Calu3 (cell line): ENCODE measurements around the gene SLC16A1. TPM values are rescaled to one million over a fixed set of nuclear protein-coding genes. Genes with fewer than 3 reads are reported as not detected.

ENCODE experiments used
- BruUV-seq: library from RNA; stranded (reverse); fragments of 400-500 nt; replicated peaks from 2 replicates; lab custom pipeline; 2021; lab: Mats Ljungman, UMichigan
- CTCF ChIA-PET: fragments of 300-600 bp; sonication (Branson Sonifier 250); formaldehyde crosslinking; loops from one replicate; lab custom pipeline; 2022; ENCODE audit warnings: antibody characterized with exemption; lab: Charles Lee
- DNase-seq: peaks from one replicate; pipeline ENCODE4 v3.0.0; 2022
- H3K27ac Mint-ChIP-seq: one replicate; pipeline ENCODE4 v1.8.0; 2022; ENCODE audit warnings: mixed read lengths; ENCODE audit not compliant: unreplicated experiment
- H3K27me3 Mint-ChIP-seq: one replicate; pipeline ENCODE4 v1.8.0; 2022; ENCODE audit warnings: mixed read lengths; ENCODE audit not compliant: unreplicated experiment
- H3K36me3 Mint-ChIP-seq: one replicate; pipeline ENCODE4 v1.8.0; 2022; ENCODE audit warnings: mild to moderate bottlenecking, moderate library complexity, mixed read lengths; ENCODE audit not compliant: insufficient read depth, unreplicated experiment
- H3K4me1 Mint-ChIP-seq: one replicate; pipeline ENCODE4 v1.8.0; 2022; ENCODE audit warnings: mild to moderate bottlenecking, low read depth, mixed read lengths; ENCODE audit not compliant: unreplicated experiment
- H3K4me3 Mint-ChIP-seq: one replicate; pipeline ENCODE4 v1.8.0; 2022; ENCODE audit warnings: mild to moderate bottlenecking, low read depth, moderate library complexity, mixed read lengths; ENCODE audit not compliant: unreplicated experiment
- H3K9me3 Mint-ChIP-seq: one replicate; pipeline ENCODE4 v1.8.0; 2022; ENCODE audit warnings: low read depth, mixed read lengths; ENCODE audit not compliant: unreplicated experiment
- intact Hi-C: fragments of 100-400 bp; cut with micrococcal nuclease; formaldehyde crosslinking; loops from one replicate; pipeline ENCODE4 v1.10.0; 2022; ENCODE audit not compliant: unreplicated experiment
- total RNA-seq: library from RNA; stranded (reverse); gene quantifications from 2 replicates; pipeline ENCODE4 v1.2.3, GENCODE V29; 2022
- TF ChIP-seq, protein P1 (sequence below): fragments of 200-600 bp; IDR thresholded peaks from one replicate; pipeline ENCODE4 v1.8.0; 2022; ENCODE audit warnings: antibody characterized with exemption; ENCODE audit not compliant: unreplicated experiment

SLC16A1 gene
- total RNA-seq, 1 experiment from 2014 or later, result 59.2 TPM

DNA sequence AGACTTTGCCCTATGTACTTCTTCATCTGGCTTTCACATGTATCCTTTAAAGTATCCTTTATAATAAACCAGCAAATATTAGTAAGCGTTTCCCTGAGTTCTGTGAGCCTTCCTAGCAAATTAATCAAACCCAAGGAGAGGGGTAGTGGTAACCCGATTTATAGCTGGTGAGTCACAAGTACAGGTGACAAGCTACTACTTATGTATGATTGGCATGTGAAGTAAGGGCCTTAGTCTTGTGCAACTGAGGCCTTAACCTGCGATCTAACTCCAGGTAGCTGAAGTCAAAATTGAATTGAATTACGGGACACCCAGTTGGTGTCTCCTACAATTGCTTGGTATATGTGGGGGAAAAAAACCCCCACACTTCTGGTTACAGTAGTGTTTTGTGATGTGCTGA, 26.0 kb downstream of the SLC16A1 start:
- CTCF ChIA-PET, result interaction anchor here (0.5 to 1.0 kb wide), 4 partner anchors 10 to 828 kb away, joined by 3 to 8 read pairs (median 3); partner anchors contain the start of gene SLC16A1
- TF ChIP-seq, protein P1, sequence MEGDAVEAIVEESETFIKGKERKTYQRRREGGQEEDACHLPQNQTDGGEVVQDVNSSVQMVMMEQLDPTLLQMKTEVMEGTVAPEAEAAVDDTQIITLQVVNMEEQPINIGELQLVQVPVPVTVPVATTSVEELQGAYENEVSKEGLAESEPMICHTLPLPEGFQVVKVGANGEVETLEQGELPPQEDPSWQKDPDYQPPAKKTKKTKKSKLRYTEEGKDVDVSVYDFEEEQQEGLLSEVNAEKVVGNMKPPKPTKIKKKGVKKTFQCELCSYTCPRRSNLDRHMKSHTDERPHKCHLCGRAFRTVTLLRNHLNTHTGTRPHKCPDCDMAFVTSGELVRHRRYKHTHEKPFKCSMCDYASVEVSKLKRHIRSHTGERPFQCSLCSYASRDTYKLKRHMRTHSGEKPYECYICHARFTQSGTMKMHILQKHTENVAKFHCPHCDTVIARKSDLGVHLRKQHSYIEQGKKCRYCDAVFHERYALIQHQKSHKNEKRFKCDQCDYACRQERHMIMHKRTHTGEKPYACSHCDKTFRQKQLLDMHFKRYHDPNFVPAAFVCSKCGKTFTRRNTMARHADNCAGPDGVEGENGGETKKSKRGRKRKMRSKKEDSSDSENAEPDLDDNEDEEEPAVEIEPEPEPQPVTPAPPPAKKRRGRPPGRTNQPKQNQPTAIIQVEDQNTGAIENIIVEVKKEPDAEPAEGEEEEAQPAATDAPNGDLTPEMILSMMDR, result no peak
- BruUV-seq, result no TSS peak
- Mint-ChIP-seq H3K9me3 (no peaks in the 10 kb centered on the region), H3K4me3 (no peak overlapping the region), H3K36me3 (peaks cover 7% of the 10 kb centered on the region), H3K27ac (no peak overlapping the region), H3K27me3 (no peaks in the 10 kb centered on the region), H3K4me1 (peaks cover 11% of the 10 kb centered on the region)
- intact Hi-C loops, result no loop called here
- DNase-seq, result no peak

DNA sequence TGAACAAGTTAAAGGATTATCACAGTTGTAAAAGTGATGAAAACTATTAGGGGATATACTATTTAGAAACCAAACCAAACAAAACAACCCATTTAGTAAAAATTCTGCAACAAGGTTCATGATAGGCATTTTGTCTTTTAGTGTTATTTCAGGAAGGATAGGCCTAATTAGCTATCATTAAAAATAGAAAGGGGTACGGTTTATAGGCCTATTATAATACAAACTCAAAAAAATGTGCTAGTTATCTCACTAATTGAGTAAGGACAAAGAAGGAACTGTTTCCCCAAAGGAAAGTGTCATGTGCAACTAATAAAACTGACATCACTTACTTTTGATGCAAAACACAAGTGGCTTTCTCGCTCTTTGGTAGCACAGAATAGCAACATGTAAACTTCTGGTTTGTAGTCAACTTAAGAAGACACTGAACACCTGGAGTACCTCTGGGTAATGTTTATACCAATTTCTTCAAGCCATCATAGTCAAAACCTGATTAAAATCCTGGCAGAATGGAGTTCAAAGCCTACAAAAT, 28.5 kb downstream of the SLC16A1 start:
- no TSS peak for BruUV-seq
- no peaks in the 10 kb centered on the region for H3K4me1 Mint-ChIP-seq
- intact Hi-C loops, result no loop called here
- no peaks in the 10 kb centered on the region for H3K9me3 Mint-ChIP-seq
- peaks cover 15% of the 10 kb centered on the region for H3K36me3 Mint-ChIP-seq
- no peak overlapping the region for H3K27ac Mint-ChIP-seq
- H3K4me3 Mint-ChIP-seq, result no peak overlapping the region
- CTCF ChIA-PET, result no interaction called here
- TF ChIP-seq, protein P1, result no peak
- no peaks in the 10 kb centered on the region for H3K27me3 Mint-ChIP-seq
- no peak for DNase-seq

DNA sequence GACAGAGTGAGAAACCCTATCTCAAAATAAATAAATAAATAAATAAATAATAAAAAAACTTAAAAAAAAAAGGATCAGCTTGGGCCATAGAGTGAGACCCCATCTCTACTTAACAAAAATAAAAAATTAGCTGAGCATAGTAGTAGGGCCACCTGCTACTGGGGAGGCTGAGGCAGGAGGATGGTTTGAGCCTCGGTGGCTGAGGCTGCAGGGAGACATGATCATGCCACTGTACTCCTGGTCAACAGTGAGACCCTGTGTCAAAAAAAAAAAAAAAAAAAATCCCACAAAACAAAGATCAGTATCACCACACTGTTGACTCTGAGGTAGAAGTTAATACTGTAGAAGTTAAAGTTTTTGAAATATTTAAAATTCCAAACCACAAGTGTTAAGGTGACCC, 29.1 kb downstream of the SLC16A1 start:
- no TSS peak for BruUV-seq
- Mint-ChIP-seq H3K36me3 (peaks cover 15% of the 10 kb centered on the region), H3K9me3 (no peaks in the 10 kb centered on the region), H3K27me3 (no peaks in the 10 kb centered on the region), H3K4me3 (no peak overlapping the region), H3K4me1 (no peaks in the 10 kb centered on the region), H3K27ac (no peak overlapping the region)
- no peak for DNase-seq
- TF ChIP-seq, protein P1, result no peak
- intact Hi-C loops, result no loop called here
- CTCF ChIA-PET, result no interaction called here

DNA sequence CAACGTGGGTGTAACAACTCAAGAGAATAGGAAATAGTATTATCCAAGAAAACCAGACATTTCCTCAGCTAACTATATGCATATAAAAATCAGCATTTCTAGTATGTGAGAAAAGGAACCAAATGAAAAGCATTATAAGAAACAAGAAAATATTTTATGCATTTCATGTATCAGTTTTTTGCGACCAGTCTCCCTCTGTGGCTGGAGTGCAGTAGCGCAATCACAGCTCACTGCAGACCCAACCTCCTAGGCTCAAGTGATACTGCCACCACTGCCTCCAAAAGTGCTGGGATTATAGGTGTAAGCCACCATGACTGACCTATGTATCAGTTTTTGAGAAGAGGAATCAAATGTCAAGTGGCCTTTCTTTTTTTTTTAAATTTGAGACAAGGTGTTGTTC, 31.0 kb downstream of the SLC16A1 start:
- Mint-ChIP-seq H3K4me3 (no peak overlapping the region), H3K9me3 (no peaks in the 10 kb centered on the region), H3K27ac (no peak overlapping the region), H3K36me3 (peaks cover 15% of the 10 kb centered on the region), H3K27me3 (no peaks in the 10 kb centered on the region), H3K4me1 (no peaks in the 10 kb centered on the region)
- intact Hi-C loops, result no loop called here
- no peak for DNase-seq
- CTCF ChIA-PET, result no interaction called here
- BruUV-seq, result no TSS peak
- TF ChIP-seq, protein P1, result no peak
